GM18519 (cell line): ENCODE results near the gene RCAN1.
A peak's percentile ranks its signal among the peaks of the same experiment; 100 is the strongest.
"Not testable (repeated sequence)": the region's sequence is repeated elsewhere in the genome, so short reads cannot be mapped to it uniquely, and the experiment has no call there.

Experiments
- ATAC-seq: cut with Tn5 transposase; IDR thresholded peaks from one replicate; pipeline ENCODE4 v1.9.1; 2021; ENCODE audit warnings: mild to moderate bottlenecking, moderate library complexity; ENCODE audit not compliant: unreplicated experiment, low FRiP score

Gene RCAN1

DNA sequence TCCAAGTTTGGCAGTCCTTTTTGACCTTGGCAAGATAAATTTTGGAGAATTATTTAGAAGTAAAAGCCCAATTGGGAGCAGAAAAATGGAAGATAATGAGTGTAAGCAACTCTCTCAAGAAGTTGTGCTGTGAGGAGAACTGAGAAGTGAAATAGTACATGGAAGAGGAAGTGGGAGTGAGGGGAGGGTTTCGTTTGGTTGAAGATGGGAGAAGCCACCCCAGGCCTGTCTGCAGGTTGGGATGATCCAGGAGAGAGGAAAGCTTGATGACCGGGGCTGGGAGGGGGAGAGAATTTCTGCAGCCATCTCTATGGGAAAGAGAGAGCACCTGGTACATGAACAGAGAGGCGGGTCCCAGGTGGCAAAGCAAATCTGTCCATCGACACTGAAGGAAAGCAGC, 8.6 kb upstream of the RCAN1 start:
- no peak for ATAC-seq

DNA sequence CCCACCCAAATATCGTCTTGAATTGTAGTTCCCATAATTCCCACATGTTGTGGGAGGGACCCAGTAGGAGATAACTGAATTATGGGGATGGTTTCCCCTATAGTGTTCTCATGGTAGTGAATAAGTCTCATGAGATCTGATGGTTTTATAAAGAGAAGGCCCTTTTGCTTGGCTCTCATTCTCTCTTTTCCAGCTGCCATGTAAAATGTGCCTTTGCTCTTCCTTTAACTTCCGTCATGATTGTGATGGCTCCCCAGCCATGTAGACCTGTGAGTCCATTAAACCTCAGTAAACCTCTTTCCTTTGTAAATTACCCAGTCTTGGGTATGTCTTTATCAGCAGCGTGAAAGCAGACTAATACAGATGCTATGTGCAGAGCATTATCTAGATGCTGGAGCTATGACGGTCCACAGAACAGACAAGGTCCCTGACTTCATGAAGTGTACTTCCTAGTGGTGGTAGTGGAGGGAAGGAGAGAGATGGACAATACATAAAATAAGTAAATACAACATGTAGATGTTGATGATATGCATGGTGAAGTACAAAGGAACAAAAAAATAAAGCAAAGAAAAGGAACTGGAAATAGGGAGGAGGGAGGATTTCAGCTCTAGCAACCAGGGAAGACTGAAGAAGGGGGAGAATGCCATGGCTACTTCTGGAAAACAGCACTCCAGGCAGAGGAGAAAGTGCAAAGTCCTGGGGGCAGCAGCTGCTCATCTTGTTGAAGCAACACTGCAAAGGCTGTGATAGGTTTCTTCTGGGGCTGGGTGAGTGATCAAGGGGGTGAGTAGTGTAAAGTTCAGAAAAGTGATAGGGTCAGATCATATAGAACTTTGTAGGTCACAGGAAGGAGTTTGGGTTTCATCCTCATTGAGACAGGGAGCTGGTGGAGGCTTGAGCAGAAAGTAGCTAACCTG, 6.8 kb upstream of the RCAN1 start:
- ATAC-seq: no peak

DNA sequence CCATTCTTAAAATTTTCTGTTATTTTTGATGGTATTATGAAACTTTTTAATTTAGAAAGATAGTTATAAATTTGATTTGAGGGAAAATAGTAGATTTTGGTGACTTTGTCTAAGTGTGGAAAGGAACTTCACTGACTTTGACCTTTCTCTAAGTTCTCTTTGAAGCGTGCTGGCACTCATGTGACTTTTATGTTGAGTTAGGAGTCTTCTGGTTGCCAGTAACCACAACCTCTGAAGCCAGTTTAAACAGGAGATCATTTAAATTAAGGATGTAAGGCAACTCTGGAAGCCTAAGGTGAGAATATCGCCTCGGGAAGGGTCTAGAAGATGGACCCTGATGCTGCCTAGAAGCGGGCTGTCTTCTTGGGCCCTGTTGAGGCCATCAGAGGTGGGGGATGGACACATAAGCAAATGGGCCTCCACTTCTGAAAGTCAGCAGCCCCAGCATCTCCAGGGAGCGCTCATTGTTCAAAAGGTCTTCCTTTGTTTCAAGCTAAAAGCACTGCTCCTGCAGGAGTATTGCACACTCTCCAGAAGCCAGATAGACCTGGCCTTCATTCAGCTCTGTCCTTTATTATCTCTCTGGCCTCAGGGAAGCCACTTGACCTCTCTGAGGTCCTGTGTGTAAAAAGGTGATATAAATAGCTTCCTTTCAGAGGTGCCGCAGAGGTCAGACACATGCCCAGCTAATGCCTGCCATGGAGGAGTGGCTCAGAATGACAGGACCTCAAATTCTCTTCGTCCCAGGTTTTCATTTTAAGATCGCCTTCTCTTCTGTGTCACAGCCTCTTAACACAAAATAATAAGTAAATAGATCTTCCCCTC, 5.1 kb upstream of the RCAN1 start:
- ATAC-seq: no peak

DNA sequence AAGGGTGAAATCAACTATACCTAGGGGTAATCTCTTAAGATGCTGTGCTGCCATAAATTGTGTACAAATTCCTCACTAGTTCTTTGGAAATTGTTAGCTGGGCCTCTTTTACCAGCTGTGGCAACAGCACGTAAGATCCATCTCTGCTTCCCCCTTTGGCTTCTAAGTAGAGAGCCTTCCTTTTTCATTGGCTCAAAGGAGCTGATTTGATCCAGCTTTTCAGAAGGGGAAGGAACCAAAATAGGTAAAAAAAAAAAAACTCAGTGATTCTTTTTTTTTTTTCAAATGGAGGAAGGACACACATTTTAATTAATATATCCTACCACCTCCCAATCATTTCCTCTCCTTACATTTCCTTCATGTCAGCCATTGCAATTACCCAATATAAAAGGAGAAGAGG, 4.0 kb upstream of the RCAN1 start:
- no peak for ATAC-seq

DNA sequence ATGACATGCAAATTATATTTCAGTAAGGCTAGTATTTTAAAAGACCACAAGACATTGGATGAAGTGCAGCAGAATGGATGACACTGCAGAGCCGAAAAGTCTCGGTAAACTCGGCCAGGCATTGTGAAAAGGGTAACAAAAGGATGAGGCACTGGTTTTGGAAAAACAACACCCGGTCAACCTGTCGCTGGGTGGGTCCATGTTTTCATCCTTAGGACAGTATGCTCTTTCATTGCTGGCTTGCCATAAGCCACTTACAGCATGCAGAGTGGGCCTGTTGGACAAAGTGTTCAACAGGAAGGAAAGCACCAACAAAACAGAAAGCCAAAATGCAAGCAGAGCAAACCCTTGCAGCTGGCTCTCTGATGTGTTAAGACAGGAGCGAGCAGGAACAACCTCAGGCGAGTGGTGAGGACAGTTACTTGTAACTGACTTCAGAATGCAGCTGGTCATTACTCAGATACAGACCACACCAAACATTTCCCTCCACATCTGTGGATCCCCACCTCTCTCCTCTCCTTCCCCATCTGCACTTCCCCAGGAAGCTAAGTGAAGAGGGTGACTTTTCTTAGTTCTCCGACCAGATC, 2.9 kb upstream of the RCAN1 start:
- ATAC-seq: no peak

DNA sequence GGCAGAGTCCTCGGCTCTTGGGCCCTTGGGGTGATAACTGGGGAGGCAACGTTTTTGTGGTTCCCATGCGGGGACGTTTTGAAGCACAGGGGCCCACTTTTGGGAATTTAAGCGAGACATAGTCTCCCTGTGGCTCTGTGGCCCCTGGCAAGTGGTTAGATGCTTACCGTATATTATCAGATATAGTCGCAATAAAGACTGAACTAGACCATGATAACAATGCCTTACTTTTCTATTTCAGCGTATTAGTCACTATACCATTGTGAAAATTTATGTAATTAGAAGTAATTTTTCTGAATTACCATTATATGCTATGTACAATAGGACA, 538 bp upstream of the RCAN1 start:
- peak; percentile 3 for ATAC-seq

DNA sequence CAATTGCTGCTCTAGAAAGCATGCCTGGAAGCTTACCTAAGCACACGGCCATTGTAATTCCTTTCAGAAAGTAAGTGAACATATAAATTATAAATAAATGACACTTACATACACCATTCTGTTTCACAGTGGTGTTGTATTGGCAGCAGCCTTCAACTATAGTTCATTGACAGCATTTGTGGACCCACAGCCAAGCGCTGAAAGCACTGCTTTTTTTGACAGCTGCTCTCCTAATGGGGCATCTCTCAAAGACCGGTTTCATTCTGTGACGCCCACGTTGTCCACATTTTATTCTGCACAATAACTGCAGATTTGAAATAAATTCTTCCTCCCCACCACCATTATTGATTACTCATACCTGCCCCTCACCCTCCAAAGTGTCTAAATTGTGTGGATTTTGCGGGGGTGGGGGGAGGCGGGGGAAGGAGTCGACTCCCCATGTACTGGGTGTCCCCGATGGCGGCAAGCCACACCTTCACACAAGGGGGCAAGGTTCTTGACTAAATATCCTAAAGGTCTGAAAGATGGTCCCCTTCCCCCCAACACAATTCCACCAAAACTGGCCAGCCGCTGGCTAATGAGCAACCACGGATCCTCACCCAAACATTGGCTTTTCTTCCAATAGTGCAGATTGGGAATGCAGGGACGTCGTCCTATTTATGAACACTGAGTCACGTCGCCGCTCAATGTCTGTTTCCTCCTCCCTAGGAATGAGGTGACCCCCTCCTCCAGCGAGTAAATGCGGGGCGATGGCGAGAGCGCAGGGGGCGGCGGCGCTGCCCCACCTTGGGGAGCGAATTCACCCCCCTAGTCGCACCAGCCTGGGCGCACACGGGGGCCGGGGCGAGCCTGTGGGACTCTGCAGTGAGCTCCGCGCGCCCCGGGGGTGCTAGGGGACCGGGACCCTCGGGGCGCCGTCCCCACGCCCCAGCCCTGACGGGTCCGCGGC, 960 bp downstream of the RCAN1 start:
- ATAC-seq: no peak

DNA sequence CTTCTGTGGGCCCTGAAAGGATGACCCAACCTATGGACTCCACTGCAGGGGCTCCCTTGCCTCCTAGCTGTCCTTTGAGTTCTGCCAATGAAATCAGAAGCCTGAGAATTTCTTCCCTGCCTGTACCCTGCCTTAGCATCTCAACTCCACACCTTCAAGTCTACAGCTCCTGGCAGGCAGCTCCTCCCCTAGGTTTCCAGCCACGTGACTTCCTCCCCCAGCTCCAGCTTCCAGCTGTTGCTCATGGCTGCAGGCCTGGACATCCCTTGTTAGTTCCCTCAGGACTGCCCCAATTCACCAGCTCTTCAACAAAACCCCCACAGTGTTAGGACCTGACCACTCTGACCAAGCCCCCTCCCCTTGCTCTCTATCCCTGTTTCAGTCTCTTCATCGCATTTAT, 2.4 kb downstream of the RCAN1 start:
- no peak for ATAC-seq

DNA sequence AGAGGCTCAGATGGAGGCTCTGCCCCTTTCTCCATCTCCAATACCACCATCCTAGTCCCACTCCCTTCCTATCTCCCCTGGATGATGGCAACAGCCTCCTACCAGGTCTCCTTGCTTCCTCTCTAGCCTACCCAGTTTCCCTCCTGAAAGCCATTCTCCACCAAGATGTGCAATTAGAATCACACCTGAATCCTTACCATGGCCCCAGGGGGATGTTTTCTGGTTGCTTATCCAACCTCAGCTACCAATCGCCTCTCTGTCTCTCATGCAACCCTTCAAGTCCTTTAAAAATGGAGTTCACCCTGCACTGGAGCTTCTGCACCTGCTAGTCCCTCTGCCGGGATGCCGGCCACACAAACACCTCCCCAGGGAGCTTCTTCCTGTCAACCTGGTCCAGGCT, 2.9 kb downstream of the RCAN1 start:
- no peak for ATAC-seq

DNA sequence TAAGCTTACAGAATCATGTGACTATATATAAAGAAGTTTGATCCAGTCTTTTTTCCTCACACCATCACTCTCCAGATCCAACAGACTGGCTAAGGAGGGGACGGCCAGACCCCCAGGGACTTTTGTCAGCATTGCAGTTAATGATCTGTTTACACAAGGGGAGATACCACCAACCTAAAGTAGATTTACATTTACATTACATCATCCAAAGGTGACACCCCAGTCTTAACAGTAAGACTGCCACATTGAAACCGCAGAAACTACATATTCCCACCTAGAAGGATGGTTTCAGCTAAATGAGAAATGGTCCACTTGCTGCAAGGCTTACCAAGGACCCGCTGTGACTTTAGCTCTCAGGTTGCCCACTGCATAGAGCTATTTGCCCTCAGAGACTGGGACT, 3.4 kb downstream of the RCAN1 start:
- ATAC-seq: no peak

DNA sequence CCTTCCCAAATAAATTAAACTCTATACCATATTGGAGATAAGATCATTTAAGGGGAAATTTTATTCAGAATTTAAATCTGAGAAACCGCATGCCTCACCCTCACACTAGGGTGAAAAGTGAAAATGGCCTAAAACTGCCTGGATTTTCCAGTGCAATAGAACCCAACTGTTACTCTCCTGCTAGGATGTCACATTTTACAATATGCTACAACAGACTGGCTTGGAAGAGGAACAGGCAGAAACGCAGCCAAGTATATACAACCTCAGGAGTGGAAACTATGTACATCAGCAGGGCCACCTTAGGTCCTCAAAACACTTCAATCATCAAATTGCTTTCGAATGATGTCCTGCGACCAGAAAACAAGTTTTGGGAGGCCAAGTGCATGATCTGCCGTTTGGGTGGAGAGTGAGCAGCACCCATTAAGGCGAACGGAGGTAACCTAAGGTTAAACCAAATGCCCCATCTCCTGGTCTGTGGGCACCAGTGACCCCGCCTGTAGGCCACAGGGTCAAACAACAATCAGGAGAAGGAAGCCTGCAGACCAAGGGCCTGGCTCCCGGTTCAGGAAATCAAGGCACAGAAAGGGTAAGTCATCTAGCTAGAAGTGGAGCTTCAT, 4.9 kb downstream of the RCAN1 start:
- no peak for ATAC-seq

DNA sequence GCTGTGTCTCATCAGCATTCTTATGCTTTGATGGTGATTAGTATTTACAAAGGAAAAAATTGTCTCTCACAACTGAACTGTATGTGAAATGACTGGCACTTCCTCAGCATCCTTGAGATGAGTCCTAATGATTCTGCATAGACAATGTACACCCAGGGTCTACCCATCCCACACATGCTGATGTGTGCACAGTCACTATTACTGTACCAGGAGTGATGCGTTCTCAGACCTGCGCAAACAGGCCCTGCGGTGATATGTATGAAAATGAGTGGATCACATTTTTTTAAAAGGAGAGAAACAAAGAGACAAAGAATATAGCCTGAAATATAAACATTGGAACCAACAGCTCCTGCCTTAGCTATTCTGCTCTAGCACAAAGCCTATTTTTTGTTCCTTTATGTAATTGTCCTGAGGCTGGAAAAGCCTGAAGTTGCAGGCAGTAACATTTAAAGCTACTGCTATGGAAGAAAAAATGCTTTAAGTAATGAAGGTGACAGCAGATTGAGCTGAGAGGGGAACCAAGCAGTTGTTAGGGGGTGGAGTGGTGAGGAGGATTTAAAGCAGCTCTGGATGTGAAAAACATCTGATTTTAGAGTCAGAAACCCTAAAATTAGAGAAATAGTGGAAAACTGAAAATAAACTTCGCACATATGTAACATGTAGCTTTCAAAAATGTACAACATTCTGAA, 5.5 kb downstream of the RCAN1 start:
- no peak for ATAC-seq

DNA sequence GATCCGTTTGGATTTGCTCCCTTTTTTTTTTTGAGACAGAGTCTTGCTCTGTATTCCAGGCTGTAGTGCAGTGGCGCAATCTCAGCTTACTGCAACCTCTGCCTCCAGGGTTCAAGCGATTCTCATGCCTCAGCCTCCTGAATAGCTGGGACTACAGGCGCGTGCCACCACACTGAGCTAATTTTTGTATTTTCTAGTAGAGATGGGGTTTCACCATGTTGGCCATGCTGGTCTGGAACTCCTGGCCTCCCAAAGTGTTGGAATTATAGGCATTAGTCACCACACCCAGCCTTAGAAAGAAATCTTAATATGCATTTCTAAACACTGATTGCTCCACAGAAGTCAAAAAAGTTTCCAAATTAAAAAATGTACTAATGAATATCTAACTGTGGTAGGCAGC, 7.5 kb downstream of the RCAN1 start:
- ATAC-seq: not testable (repeated sequence)

DNA sequence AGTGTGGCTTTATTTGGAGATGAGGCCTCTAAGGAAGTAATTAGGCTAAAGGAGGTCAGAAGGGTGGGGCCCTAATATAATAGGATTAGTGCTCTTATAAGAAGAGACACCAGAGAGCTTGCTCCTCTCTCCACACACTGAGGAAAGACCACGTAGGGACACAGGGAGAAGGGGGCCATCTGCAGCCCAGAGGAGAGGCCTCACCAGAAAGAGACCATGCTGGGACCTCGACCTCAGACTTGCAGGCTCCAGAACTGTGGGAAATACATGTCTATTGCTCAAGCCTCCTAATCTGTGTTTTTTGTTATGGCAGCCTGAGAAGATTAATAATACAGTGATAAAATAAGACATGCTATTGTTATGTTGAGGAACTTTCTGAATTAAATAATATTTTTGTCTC, 8.3 kb downstream of the RCAN1 start:
- no peak for ATAC-seq

DNA sequence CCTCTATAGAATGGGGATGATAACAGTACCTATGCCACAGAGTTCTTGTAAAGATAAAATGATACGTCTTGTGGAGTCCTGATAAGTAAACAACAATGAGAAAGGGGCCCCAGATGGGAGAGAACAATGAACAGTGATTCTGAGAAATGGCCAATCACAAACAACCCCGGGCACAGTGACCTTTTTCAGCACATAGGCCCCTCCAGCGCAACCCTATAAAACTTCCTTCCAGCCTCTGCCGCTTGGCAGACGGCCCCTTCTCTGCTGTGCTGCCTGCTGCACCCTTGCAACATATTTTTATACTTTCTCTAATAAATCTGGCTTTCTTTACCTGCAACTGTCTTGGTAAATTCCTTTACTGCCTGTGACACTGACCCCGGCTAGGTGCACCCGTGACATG, 8.9 kb downstream of the RCAN1 start:
- ATAC-seq: no peak

DNA sequence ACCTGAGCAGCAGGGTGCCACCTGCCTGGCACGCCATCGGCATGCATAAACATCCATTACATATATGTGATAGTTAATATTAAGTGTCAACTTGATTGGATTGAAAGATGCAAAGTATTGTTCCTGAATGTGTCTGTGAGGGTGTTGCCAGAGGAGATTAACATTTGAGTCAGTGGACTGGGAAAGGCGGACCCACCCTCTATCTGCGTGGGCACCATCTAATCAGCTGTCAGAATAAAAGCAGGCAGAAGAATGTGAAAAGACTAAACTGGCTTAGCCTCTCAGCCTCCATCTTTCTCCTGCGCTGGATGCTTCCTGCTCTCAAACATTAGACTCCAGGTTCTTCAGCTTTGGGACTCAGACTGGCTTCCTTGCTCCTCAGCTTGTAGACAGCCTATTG, 10.0 kb downstream of the RCAN1 start:
- ATAC-seq: not testable (repeated sequence)

DNA sequence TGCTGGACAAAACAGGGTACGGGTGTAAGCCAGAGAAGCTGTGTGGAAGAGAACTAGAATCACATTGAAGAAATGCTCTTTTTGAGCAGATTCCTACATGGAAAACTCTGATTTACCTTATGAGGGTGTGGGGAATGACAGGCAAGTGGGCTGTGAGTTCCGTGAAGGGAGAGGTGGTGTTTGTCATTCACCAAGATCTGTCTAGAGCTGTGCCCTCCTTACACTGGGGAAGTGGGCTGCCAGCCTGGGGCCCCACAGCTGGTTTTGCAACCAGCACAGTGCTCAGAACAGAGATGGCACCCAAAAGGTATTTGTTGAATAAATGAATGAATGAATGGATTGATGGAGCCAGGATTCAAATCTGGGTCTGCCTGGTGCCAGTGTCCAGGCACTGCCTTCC, 10.4 kb downstream of the RCAN1 start:
- ATAC-seq: no peak

DNA sequence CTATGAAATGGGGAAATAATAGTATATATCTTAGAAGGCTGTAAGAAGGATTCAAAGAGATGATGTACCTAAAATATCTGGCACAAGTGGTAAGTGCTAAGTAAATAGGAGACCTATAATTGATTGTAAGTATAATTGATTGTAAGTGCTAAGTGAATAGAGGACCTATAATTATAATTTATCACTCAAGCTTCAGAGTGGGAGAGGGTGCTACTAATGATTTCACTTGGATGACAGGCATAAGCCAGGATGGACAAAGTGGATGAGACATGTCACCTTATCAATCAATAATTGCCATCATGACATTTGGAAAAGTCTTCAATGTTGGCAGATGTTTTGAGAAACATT, 11.2 kb downstream of the RCAN1 start:
- no peak for ATAC-seq

DNA sequence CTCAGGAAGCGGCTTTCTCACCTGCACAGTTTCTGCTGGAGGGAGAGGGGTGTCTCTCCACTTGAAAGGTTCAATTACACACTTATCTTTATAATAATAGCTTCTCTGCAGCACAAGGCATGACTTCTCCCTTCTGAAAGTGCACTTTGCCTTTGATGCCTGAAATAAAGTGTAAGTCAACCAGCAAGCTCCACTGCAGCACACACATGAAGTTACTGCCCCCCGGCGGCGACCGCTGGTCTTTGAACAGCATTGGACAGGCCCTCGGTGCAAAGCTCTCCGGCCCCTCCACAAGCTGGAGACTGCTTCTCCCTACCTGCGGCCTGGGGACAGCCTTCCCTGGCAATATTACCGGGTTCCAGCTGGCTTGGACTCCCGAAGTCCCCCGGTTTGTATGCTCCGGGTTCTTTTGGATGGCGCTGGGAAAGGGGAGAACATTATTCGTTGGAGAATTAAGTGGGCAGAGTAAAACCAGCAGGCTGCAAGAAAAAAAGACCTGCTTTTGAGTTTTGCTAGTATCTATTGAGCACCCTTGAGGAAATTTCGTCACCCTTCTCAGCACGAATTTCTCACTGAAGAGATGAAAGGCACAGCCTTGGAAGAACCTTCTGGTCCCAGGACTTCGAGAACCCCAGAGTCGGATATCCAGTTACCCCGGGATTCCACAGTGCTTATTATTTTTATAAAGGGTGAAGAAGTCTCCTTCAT, 11.8 kb downstream of the RCAN1 start:
- no peak for ATAC-seq
